Ectodermal cell (in vitro differentiated cells): ENCODE results near the gene HOGA1.
"Not testable (repeated sequence)": the region's sequence is repeated elsewhere in the genome, so short reads cannot be mapped to it uniquely, and the experiment has no call there.

Experiments used
- H3K27ac ChIP-seq: 2 replicates; pipeline ENCODE4 v1.7.0; 2013; ENCODE audit warnings: mild to moderate bottlenecking, low read depth, low read length; ENCODE audit not compliant: insufficient read depth, poor library complexity, severe bottlenecking
- H3K27me3 ChIP-seq: 2 replicates; pipeline ENCODE4 v1.7.0; 2013; ENCODE audit warnings: mild to moderate bottlenecking, low read length; ENCODE audit not compliant: insufficient read depth, control insufficient read depth, poor library complexity, severe bottlenecking
- H3K36me3 ChIP-seq: one replicate; pipeline ENCODE4 v1.7.0; 2013; ENCODE audit warnings: low read length; ENCODE audit not compliant: control insufficient read depth, insufficient read depth
- H3K4me1 ChIP-seq: one replicate; pipeline ENCODE4 v1.7.0; 2013; ENCODE audit warnings: low read length; ENCODE audit not compliant: control insufficient read depth, insufficient read depth
- H3K4me3 ChIP-seq: 2 replicates; pipeline ENCODE4 v1.7.0; 2013; ENCODE audit warnings: low read depth, low read length, control low read depth; ENCODE audit not compliant: insufficient read depth
- H3K9me3 ChIP-seq: 2 replicates; pipeline ENCODE4 v1.7.0; 2013; ENCODE audit warnings: mild to moderate bottlenecking, low read length, moderate library complexity; ENCODE audit not compliant: control insufficient read depth
- WGBS, 2 experiments: methylation state at CpG; one replicate each; pipeline ENCODE4 v1.1.7; 2013; ENCODE audit warnings: missing lambda C conversion rate in 2 of 2; 5-methylcytosine and 5-hydroxymethylcytosine counted together

Gene HOGA1

GRCh38 chr10:97647556-97647955, 63.4 kb downstream of the HOGA1 start:
- H3K27ac ChIP-seq, result no peak overlapping the region
- no peaks in the 10 kb centered on the region for H3K27me3 ChIP-seq
- H3K36me3 ChIP-seq, result peaks cover 22% of the 10 kb centered on the region
- no peak overlapping the region for H3K4me3 ChIP-seq
- H3K4me1 ChIP-seq, result no peaks in the 10 kb centered on the region
- 80 to 88% methylated on average over 1 of the region's 1 CpG for WGBS, 2 experiments
- no peaks in the 10 kb centered on the region for H3K9me3 ChIP-seq

- H3K9me3 ChIP-seq, result no peaks in the 10 kb centered on the region
- WGBS, 2 experiments, result 30 to 31% methylated on average over 5 of the region's 5 CpGs
- H3K4me1 ChIP-seq, result no peaks in the 10 kb centered on the region
- peaks cover 27% of the 10 kb centered on the region for H3K36me3 ChIP-seq
- H3K27me3 ChIP-seq, result no peaks in the 10 kb centered on the region
- no peak overlapping the region for H3K4me3 ChIP-seq
- no peak overlapping the region for H3K27ac ChIP-seq
Observed at GRCh38 chr10:97648562-97649404, 64.6 kb downstream of the HOGA1 start.

GRCh38 chr10:97649405-97649750, 65.2 kb downstream of the HOGA1 start:
- not testable (repeated sequence) for H3K27ac ChIP-seq, H3K4me3 ChIP-seq, H3K27me3 ChIP-seq, H3K9me3 ChIP-seq, H3K4me1 ChIP-seq
- WGBS, 2 experiments, result 94 to 100% methylated on average over 3 of the region's 4 CpGs
- peaks cover 30% of the 10 kb centered on the region for H3K36me3 ChIP-seq

- Histone ChIP-seq H3K9me3 (no peaks in the 10 kb centered on the region), H3K27ac (no peak overlapping the region), H3K4me1 (no peaks in the 10 kb centered on the region), H3K4me3 (no peak overlapping the region), H3K27me3 (no peaks in the 10 kb centered on the region), H3K36me3 (peaks cover 23% of the 10 kb centered on the region)
- WGBS, 2 experiments, result 91 to 92% methylated on average over 3 of the region's 3 CpGs
Observed at GRCh38 chr10:97650726-97651125, 66.5 kb downstream of the HOGA1 start.

GRCh38 chr10:97651773-97652172, 67.6 kb downstream of the HOGA1 start:
- 97 to 99% methylated on average over 2 of the region's 3 CpGs for WGBS, 2 experiments
- Histone ChIP-seq H3K27ac (no peak overlapping the region), H3K4me1 (no peaks in the 10 kb centered on the region), H3K4me3 (no peak overlapping the region), H3K9me3 (no peaks in the 10 kb centered on the region), H3K27me3 (no peaks in the 10 kb centered on the region), H3K36me3 (peaks cover 33% of the 10 kb centered on the region)

- WGBS, 2 experiments, result 93 to 96% methylated on average over 5 of the region's 5 CpGs
- no peak overlapping the region for H3K27ac ChIP-seq
- no peak overlapping the region for H3K4me3 ChIP-seq
- no peaks in the 10 kb centered on the region for H3K4me1 ChIP-seq
- H3K36me3 ChIP-seq, result peaks cover 25% of the 10 kb centered on the region
- no peaks in the 10 kb centered on the region for H3K27me3 ChIP-seq
- no peaks in the 10 kb centered on the region for H3K9me3 ChIP-seq
Observed at GRCh38 chr10:97656777-97657176, 72.6 kb downstream of the HOGA1 start.

GRCh38 chr10:97659589-97659988, 75.4 kb downstream of the HOGA1 start:
- peaks cover 25% of the 10 kb centered on the region for H3K36me3 ChIP-seq
- H3K27me3 ChIP-seq, result no peaks in the 10 kb centered on the region
- no peaks in the 10 kb centered on the region for H3K4me1 ChIP-seq
- H3K27ac ChIP-seq, result no peak overlapping the region
- no peak overlapping the region for H3K4me3 ChIP-seq
- no peaks in the 10 kb centered on the region for H3K9me3 ChIP-seq
- WGBS, 2 experiments, result 89 to 100% methylated on average over 1 of the region's 1 CpG
